Endodermal cell (in vitro differentiated cells): ENCODE data around the gene ATP2B2. TPM values are rescaled to one million over a fixed set of nuclear protein-coding genes. Genes with fewer than 3 reads are reported as not detected.
A peak's percentile ranks its signal among the peaks of the same experiment; 100 is the strongest.

Source experiments
- DNase-seq: peaks from one replicate; pipeline ENCODE4 v3.0.0-alpha.2; 2017
- H3K27ac ChIP-seq: 2 replicates; pipeline ENCODE4 v1.5.1; 2013; ENCODE audit warnings: mild to moderate bottlenecking, low read depth, low read length, moderate library complexity
- H3K27me3 ChIP-seq: 2 replicates; pipeline ENCODE4 v1.6.1; 2013; ENCODE audit warnings: mild to moderate bottlenecking, low read length, moderate library complexity; ENCODE audit not compliant: insufficient read depth, control insufficient read depth, poor library complexity, severe bottlenecking
- H3K36me3 ChIP-seq: 2 replicates; pipeline ENCODE4 v1.7.0; 2013; ENCODE audit warnings: mild to moderate bottlenecking, low read length, moderate library complexity; ENCODE audit not compliant: control insufficient read depth, insufficient read depth
- H3K4me1 ChIP-seq: one replicate; pipeline ENCODE4 v1.7.0; 2013; ENCODE audit warnings: low read length; ENCODE audit not compliant: control insufficient read depth, insufficient read depth
- H3K4me3 ChIP-seq: 2 replicates; pipeline ENCODE4 v1.5.1; 2013; ENCODE audit warnings: mild to moderate bottlenecking, low read length, moderate library complexity
- H3K9ac ChIP-seq: 2 replicates; pipeline ENCODE4 v1.6.1; 2013; ENCODE audit warnings: mild to moderate bottlenecking, low read length, moderate library complexity; ENCODE audit not compliant: poor library complexity, severe bottlenecking; ENCODE audit errors: extremely low read depth
- H3K9me3 ChIP-seq: 2 replicates; pipeline ENCODE4 v1.6.1; 2013; ENCODE audit warnings: mild to moderate bottlenecking, low read length, moderate library complexity; ENCODE audit not compliant: control insufficient read depth
- H3K27ac Mint-ChIP-seq: 2 replicates; pipeline ENCODE4 v1.8.0; 2020; ENCODE audit warnings: mixed read lengths
- H3K27me3 Mint-ChIP-seq: 2 replicates; pipeline ENCODE4 v1.8.0; 2021; ENCODE audit warnings: mild to moderate bottlenecking, mixed read lengths; ENCODE audit not compliant: insufficient read depth
- H3K36me3 Mint-ChIP-seq: 2 replicates; pipeline ENCODE4 v1.8.0; 2020; ENCODE audit warnings: low read depth, mixed read lengths
- H3K4me1 Mint-ChIP-seq: 2 replicates; pipeline ENCODE4 v1.8.0; 2020; ENCODE audit warnings: mixed read lengths
- H3K4me3 Mint-ChIP-seq: 2 replicates; pipeline ENCODE4 v1.8.0; 2020; ENCODE audit warnings: mild to moderate bottlenecking, moderate library complexity, mixed read lengths
- H3K9me3 Mint-ChIP-seq: 2 replicates; pipeline ENCODE4 v1.8.0; 2020; ENCODE audit warnings: mild to moderate bottlenecking, mixed read lengths
- CTCF ChIP-seq: fragments of 200-600 bp; sonication (generic); conservative IDR thresholded peaks from 2 replicates; pipeline ENCODE4 v1.5.0; 2021; ENCODE audit warnings: antibody characterized with exemption, mild to moderate bottlenecking
- WGBS, 2 experiments: methylation state at CpG; one replicate each; pipeline versions ENCODE4 v1.1.5 to v1.1.7; 2013; ENCODE audit warnings: missing lambda C conversion rate in 2 of 2, mixed read lengths in 1 of 2; ENCODE audit not compliant: insufficient coverage in 1 of 2, insufficient read length in 1 of 2; 5-methylcytosine and 5-hydroxymethylcytosine counted together
- total RNA-seq, 2 donors: library from RNA; stranded (reverse); fragmentation: NEBNext Ultra II Directional in 1 of 2; extraction: Animal tissue kit (Norgen Biotek cat#: 25700) in 1 of 2; gene quantifications; 2 replicates in 1 of 2; 3 replicates in 1 of 2; pipeline ENCODE4 v1.2.1, GENCODE V29; 2021

The ATP2B2 gene
- total RNA-seq, 2 donors from 2014 or later, result 0.09 TPM; not detected in 1

GRCh38 chr3:10483686-10484345, 21.6 kb downstream of the ATP2B2 start:
- Histone ChIP-seq H3K27me3 (no peaks in the 10 kb centered on the region), H3K4me3 (no peak overlapping the region)
- H3K27me3 Mint-ChIP-seq, result no peaks in the 10 kb centered on the region

GRCh38 chr3:10483364-10483675, 22.1 kb downstream of the ATP2B2 start:
- no peak overlapping the region for H3K9ac ChIP-seq
- Mint-ChIP-seq H3K9me3 (peaks cover 11% of the 10 kb centered on the region), H3K27me3 (peaks cover under 1% of the 10 kb centered on the region), H3K4me1 (no peaks in the 10 kb centered on the region), H3K36me3 (no peaks in the 10 kb centered on the region), H3K4me3 (no peak overlapping the region), H3K27ac (peak overlapping the region; percentile 55)
- no peak overlapping the region for H3K27ac ChIP-seq
- no peaks in the 10 kb centered on the region for H3K27me3 ChIP-seq
- DNase-seq, result no peak
- no peaks in the 10 kb centered on the region for H3K4me1 ChIP-seq
- no peaks in the 10 kb centered on the region for H3K36me3 ChIP-seq
- H3K9me3 ChIP-seq, result peaks cover 8% of the 10 kb centered on the region
- no peak overlapping the region for H3K4me3 ChIP-seq
- no peak for TF ChIP-seq CTCF
- WGBS, 2 experiments, result 90 to 95% methylated on average over 4 of the region's 4 CpGs

More at GRCh38 chr3:10483686-10484345, 21.6 kb downstream of the ATP2B2 start:
- Mint-ChIP-seq H3K4me1 (no peaks in the 10 kb centered on the region), H3K27ac (no peak overlapping the region), H3K4me3 (no peak overlapping the region), H3K9me3 (peaks cover 6% of the 10 kb centered on the region), H3K36me3 (no peaks in the 10 kb centered on the region)
- no peak for DNase-seq
- 85 to 89% methylated on average over 8 to 13 of the region's 13 CpGs for WGBS, 2 experiments
- H3K9me3 ChIP-seq, result peaks cover 3% of the 10 kb centered on the region
- H3K36me3 ChIP-seq, result no peaks in the 10 kb centered on the region
- no peak overlapping the region for H3K27ac ChIP-seq
- no peak for TF ChIP-seq CTCF
- no peaks in the 10 kb centered on the region for H3K4me1 ChIP-seq
- H3K9ac ChIP-seq, result no peak overlapping the region

- no peaks in the 10 kb centered on the region for H3K36me3 Mint-ChIP-seq
- no peaks in the 10 kb centered on the region for H3K4me1 Mint-ChIP-seq
- H3K4me3 Mint-ChIP-seq, result no peak overlapping the region
- 90 to 96% methylated on average over 7 to 13 of the region's 13 CpGs for WGBS, 2 experiments
- Histone ChIP-seq H3K9ac (no peak overlapping the region), H3K4me3 (no peak overlapping the region), H3K27me3 (no peaks in the 10 kb centered on the region), H3K36me3 (no peaks in the 10 kb centered on the region), H3K27ac (no peak overlapping the region), H3K9me3 (peaks cover 13% of the 10 kb centered on the region), H3K4me1 (no peaks in the 10 kb centered on the region)
- no peak for DNase-seq
- peak overlapping the region; percentile 55 for H3K27ac Mint-ChIP-seq
- peaks cover 16% of the 10 kb centered on the region for H3K9me3 Mint-ChIP-seq
- no peak for TF ChIP-seq CTCF
- peaks cover 2% of the 10 kb centered on the region for H3K27me3 Mint-ChIP-seq
These were observed 22.6 kb downstream of the ATP2B2 start for GRCh38 chr3:10482631-10483363.
